Right lung (tissue), 10 donors: ENCODE measurements around the gene KLK2. TPM values are rescaled to one million over a fixed set of nuclear protein-coding genes. Genes with fewer than 3 reads are reported as not detected.

Experiments used
- DNase-seq, 2 donors: peaks; one replicate each; pipeline ENCODE4 v3.0.0-alpha.2; 2013
- long read RNA-seq, 8 donors: transcript quantifications; one replicate each; lab custom pipeline, GENCODE V29; 2026
- polyA plus RNA-seq, 5 donors: library from polyadenylated mRNA; unstranded; fragments of 120-200 nt; gene quantifications; one replicate each; pipeline versions ENCODE4 v1.2.1 to v1.2.3, GENCODE V29; 2013; ENCODE audit warnings: inconsistent platforms in 1 of 5, low replicate concordance in 1 of 5; ENCODE audit not compliant: insufficient read length in 5 of 5, insufficient read depth in 1 of 5

The KLK2 gene
- polyA plus RNA-seq, result under 1 TPM in 3 of 5 donors, not detected in 2; 0.16 to 0.24 (median 0.17) TPM
- long read RNA-seq, donor 1, result 0 reads
- long read RNA-seq, donor 2, partial matches to known transcripts, result 0 of 1 reads
- long read RNA-seq, donor 2, other reads (novel, unspliced or antisense), result 0 of 1 reads
- long read RNA-seq, donor 3, result 0 reads
- long read RNA-seq, donor 4, result 0 reads
- long read RNA-seq, donor 5, result 0 reads
- long read RNA-seq, donor 6, result 0 reads
- long read RNA-seq, donor 7, result 0 reads
- long read RNA-seq, donor 8, result 0 reads

DNA sequence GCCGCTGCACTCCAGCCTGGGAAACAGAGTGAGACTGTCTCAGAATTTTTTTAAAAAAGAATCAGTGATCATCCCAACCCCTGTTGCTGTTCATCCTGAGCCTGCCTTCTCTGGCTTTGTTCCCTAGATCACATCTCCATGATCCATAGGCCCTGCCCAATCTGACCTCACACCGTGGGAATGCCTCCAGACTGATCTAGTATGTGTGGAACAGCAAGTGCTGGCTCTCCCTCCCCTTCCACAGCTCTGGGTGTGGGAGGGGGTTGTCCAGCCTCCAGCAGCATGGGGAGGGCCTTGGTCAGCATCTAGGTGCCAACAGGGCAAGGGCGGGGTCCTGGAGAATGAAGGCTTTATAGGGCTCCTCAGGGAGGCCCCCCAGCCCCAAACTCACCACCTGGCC, at the start of gene KLK2:
Gene KLK2, plus strand, starts transcription at position 384 of the 400 bp plus-strand sequence. CDS start 35 bp downstream, outside the sequence.
- no peak for DNase-seq

DNA sequence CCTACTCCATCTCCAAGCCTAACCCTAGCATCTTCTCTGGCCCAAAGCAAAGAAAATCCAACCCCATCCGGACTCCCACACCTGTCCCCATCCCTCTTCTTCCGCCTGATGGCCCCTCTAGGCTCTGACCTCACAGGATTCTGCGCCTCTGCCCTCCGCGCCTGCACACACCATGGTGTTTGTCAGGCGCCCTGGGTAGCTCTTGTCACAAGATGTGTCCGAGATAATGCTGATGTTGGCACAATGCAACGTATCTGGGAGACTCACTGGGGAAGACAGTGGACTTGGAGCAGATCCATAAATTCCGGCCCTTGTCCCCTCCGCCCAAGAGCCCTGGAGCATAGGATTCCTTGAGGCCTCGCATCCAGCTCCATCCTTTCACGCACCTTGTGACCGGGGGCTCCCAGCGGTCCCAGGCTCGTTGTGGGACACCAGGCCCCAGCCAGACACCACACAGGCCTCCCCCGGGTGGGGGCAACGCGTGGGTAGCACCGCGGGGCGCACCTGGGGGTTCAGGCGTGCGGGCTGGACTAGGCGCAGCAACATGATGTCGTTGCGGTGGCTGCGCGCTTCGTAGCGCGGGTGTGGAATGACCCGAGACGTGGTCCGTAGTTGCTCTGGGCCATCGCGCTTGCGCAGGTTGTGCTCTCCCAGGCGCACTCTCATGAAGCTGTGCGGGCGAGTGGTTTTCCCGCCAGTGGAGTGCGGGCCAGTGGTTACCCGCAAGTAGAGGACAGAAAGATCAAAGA, 46.6 kb upstream of the KLK2 start:
- DNase-seq, result no peak

DNA sequence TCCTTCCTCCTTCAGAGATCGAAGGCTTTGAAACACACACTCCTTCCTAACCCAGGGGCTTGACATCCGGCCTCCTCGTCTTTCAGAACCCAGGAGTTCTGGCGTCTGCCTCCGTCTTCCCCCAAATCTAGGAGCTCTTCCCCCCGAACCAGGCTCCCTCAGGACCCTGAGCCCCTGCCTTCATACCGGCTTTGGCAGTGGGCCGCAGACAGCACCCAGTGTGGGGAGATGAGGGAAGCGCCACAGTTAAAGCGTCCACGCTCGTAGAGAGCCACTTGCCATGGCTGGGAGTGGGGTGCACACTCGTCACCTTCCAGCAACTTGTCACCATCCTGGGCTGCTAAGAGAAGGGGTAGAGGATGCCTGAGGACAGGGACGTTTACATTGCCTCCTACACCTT, 45.8 kb upstream of the KLK2 start:
- DNase-seq, result no peak

- DNase-seq, result no peak
These were observed 43.4 kb upstream of the KLK2 start for GRCh38 chr19:50829801-50830200.

GRCh38 chr19:50830266-50831025, 42.8 kb upstream of the KLK2 start:
- no peak for DNase-seq

GRCh38 chr19:50831026-50831396, 42.2 kb upstream of the KLK2 start:
- no peak for DNase-seq

- DNase-seq, result no peak
These were observed 40.6 kb upstream of the KLK2 start for GRCh38 chr19:50832666-50833065.

- DNase-seq, result no peak
These were observed 40.0 kb upstream of the KLK2 start, which contains the start of gene KLK15 for GRCh38 chr19:50833117-50833801. KLK15 (minus strand) TSS chr19:50833574; CDS start chr19:50831492, 2,082 bp downstream.

GRCh38 chr19:50833802-50834167, 39.5 kb upstream of the KLK2 start:
- no peak for DNase-seq

DNA sequence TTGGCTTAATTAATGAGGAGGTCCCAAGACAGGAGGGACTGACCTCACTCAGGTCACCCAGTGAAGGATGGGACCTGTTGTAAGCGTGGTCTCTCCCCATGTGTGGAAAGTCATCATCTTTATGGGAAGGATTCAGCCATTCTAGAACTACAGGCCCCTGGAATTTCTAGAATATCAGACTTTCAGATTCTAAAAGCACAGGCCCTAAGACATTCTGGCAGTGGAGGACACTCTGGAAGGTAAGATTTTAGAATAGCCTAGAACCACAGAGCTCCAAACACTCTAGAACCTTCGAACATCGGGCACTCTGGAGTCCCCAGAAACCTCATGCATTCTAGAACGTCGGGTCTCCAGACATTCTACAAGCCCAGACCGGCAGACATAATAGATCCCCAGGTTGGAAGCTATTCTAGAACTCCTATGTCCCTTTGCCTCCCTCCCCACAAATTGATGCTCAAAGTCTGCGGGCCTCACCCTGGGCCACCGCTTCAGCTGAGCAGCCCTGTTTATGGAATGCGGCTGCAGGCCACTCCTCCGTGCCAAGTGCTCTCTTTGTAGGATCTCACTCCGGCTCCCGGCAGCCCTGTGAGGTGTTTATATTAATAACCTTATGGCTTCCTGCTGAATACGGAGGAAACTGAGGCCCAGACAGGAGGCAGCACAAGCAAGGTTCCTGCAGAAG, 38.0 kb upstream of the KLK2 start:
- no peak for DNase-seq

DNA sequence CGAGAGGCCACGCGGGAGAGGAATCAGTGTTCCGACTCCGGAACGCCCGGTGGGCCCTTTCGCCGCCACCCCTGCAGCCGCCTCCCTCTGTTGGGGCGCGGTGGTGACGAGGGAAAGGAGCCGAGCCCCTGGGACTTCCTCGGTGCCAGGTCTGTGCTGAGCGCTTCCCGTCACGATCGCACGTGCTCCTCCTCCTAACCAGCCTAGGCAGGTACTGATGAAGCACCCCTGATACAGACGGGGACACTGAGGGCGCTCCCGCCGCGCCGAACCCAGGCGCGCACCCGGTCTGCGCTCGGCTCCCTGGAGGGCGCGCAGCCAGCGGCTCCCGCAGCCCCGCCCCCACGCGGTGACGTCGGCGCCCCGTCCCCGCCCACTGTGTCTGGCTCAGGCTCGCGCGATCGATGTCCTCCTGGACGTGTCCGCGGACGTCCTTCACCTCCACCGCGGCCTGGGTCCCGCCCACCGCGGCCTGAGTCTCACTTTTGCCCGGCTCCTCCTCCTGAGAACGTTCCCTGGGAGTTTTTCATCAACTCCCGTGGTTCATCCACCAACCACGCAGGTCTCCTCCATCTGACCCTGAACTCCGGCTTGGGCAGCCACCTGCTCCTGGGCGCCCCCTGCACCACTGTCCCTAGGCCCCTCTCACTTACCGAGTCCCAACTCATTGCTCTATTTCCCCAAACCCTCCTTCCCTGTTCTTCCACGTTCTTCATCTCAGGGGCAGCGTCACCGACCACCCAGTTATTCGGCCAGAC, 37.3 kb upstream of the KLK2 start:
- peak; percentile 49 to 50 for DNase-seq

DNA sequence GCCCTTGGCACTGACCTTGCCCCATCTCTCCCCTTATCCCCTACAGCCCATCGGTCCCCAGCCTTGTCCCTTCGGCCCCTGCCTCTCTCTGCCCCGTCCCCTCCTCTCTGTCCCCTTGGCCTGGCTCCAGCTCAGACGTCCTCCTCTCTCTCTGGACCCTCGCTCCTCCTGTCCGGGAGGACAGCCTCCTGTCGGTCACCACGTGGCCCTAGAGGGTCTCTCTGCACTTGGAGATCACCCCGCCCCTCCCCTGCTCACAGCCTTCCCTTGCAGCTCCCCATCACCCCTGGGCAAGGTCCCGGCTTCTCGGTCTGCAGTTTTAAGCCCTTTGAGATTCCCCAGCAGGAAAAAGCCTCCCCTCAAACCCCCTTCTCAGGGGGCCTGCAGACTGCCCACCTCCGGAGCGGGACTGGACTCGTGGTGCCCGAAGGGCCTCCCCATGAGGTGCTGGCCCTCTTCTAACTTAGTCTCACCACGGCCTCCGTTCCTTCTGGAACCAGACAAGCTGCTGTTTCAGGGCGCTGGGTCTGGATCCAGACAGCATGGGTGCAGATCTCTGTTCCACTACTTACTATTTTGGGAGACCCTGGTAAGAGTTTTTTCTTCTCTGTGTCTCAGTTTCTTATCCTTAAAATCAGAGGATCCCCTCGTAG, 36.6 kb upstream of the KLK2 start:
- peak in 1 of 2 donors; percentile 3 for DNase-seq

- no peak for DNase-seq
These were observed 35.9 kb upstream of the KLK2 start for GRCh38 chr19:50837300-50837699.

- DNase-seq, result no peak
These were observed 35.0 kb upstream of the KLK2 start for GRCh38 chr19:50838239-50838638.

- no peak for DNase-seq
These were observed 33.3 kb upstream of the KLK2 start for GRCh38 chr19:50839712-50840655.

GRCh38 chr19:50842130-50842529, 31.1 kb upstream of the KLK2 start:
- no peak for DNase-seq

DNA sequence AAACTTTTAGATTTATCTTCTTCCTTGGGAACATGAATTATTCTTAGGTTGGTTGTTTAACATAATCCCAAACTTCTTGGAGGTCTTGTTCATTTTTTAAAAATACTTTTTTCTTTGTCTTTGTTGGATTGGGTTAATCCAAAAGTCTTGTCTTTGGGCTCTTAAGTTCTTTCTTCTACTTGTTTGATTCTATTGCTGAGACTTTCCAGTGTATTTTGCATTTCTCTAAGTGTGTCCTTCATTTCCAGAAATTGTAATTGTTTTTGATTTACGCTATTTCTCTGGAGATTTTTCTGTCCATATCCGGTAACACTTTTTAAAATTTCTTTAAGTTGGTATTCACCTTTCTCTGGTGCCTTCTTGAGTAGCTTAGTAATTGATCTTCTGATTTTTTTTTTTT, 30.0 kb upstream of the KLK2 start:
- no peak for DNase-seq

DNA sequence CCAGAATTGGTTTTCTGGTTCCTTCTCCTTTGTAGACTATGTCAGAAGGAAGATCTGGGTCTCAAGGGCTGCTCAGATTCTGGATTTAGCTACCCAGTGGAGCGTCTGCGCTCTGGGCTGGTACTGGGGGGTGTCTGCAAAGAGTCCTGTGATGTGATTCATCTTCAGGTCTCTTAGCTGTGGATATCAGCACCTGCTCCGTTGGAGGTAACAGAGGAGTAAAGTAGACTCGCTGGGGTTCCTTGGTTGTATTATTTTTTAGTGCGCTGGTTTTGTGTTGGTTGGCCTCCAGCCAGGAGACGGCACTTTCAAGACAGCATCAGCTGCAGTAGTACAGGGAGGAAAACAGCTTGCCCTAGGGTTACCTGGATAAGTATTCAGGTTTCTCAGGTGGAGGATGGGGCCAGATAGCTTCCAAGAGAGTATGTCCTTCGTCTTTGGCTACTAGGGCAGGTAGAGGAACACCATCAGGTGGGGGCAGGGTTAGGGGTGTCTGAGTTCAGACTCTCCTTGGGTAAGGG, 29.5 kb upstream of the KLK2 start:
- DNase-seq, result no peak
